Measurements from ENCODE around the gene KRTAP17-1.

DNA sequence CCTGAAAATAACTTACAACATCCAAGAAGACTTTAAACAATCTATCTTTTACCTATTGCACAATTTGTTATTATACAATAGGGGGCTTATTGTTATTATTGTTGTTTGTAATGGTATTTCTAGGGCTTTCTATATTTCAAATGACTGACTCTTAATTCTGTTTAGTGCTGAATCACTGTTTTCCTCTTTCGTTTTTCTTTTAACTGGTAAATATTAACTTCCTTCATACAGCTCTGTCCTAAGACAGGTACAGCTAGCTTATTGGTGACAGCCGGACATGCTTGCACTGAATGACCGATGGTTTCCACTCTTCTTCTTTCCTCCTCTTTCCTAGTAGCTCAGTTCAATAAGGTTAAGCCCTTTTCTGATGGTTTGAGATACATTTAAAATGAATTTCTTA, 28.5 kb downstream of the KRTAP17-1 start:
- TF ChIP-seq, protein P1, sequence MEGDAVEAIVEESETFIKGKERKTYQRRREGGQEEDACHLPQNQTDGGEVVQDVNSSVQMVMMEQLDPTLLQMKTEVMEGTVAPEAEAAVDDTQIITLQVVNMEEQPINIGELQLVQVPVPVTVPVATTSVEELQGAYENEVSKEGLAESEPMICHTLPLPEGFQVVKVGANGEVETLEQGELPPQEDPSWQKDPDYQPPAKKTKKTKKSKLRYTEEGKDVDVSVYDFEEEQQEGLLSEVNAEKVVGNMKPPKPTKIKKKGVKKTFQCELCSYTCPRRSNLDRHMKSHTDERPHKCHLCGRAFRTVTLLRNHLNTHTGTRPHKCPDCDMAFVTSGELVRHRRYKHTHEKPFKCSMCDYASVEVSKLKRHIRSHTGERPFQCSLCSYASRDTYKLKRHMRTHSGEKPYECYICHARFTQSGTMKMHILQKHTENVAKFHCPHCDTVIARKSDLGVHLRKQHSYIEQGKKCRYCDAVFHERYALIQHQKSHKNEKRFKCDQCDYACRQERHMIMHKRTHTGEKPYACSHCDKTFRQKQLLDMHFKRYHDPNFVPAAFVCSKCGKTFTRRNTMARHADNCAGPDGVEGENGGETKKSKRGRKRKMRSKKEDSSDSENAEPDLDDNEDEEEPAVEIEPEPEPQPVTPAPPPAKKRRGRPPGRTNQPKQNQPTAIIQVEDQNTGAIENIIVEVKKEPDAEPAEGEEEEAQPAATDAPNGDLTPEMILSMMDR (optimal IDR thresholded peaks at IDR 0.05 in 1 of 3, IDR thresholded peaks at IDR 0.05 in 1 of 3, conservative IDR thresholded peaks at IDR 0.05 in 1 of 3; ENCODE audit: extremely low read depth in 1 of 3, insufficient read depth in 2 of 3, low read length in 3 of 3): no peak
- no peak for TF ChIP-seq EZH2 (IDR thresholded peaks at IDR 0.05; ENCODE audit: low read length)

Measured in keratinocyte (primary cell).